Heart right ventricle (tissue), 16 donors: ENCODE measurements around the gene TEN1. TPM values are rescaled to one million over a fixed set of nuclear protein-coding genes. Genes with fewer than 3 reads are reported as not detected.

Source experiments
- ATAC-seq, 8 donors: fragments of 200-7000 bp; cut with Tn5 transposase; one replicate each; pipeline ENCODE4 v1.9.1; 2020; ENCODE audit warnings: mild to moderate bottlenecking in 8 of 8, moderate library complexity in 8 of 8, moderate number of reproducible peaks in 1 of 8
- DNase-seq, 2 donors: peaks; one replicate each; pipeline ENCODE4 v3.0.0-alpha.2; 2020
- H3K27ac ChIP-seq, 10 donors: fragments of 200-600 bp; sonication (generic) in 2 of 10; one replicate each; pipeline versions ENCODE4 v1.5.0 to v1.8.0; 2020 to 2022; ENCODE audit warnings: mild to moderate bottlenecking in 3 of 10
- H3K27me3 ChIP-seq, 7 donors: fragments of 200-600 bp; one replicate each; pipeline ENCODE4 v1.8.0; 2021 to 2022; ENCODE audit warnings: mild to moderate bottlenecking in 2 of 7
- H3K36me3 ChIP-seq, 9 donors: fragments of 200-600 bp; sonication (generic) in 1 of 9; one replicate each; pipeline versions ENCODE4 v1.5.0 to v1.8.0; 2020 to 2022; ENCODE audit warnings: mild to moderate bottlenecking in 2 of 9
- H3K4me1 ChIP-seq, 9 donors: fragments of 200-600 bp; sonication (generic) in 1 of 9; one replicate each; pipeline versions ENCODE4 v1.5.0 to v1.8.0; 2020 to 2022; ENCODE audit warnings: mild to moderate bottlenecking in 4 of 9
- H3K4me3 ChIP-seq, 10 donors: fragments of 200-600 bp; sonication (generic) in 2 of 10; one replicate each; pipeline versions ENCODE4 v1.5.0 to v1.8.0; 2020 to 2022; ENCODE audit warnings: mild to moderate bottlenecking in 7 of 10, moderate library complexity in 2 of 10
- H3K9me3 ChIP-seq, 11 donors: fragments of 200-600 bp in 10 of 11; sonication (generic) in 2 of 11; one replicate each; pipeline versions ENCODE4 v1.5.0 to v1.8.0; 2013 to 2022; ENCODE audit warnings: mild to moderate bottlenecking in 2 of 11, control low read depth in 1 of 11, moderate library complexity in 1 of 11
- WGBS, 2 donors: extraction: QIAGEN DNeasy Blood & Tissue Kit; methylation state at CpG; one replicate each; pipeline ENCODE4 v1.1.7; 2013; ENCODE audit warnings: inconsistent platforms in 1 of 2; 5-methylcytosine and 5-hydroxymethylcytosine counted together
- intact Hi-C, 10 donors: fragments of 100-400 bp; cut with DNase I; formaldehyde crosslinking; loops; one replicate each; pipeline versions ENCODE4 v1.11.1 to v1.14.2; 2022
- polyA plus RNA-seq, 2 donors: library from polyadenylated mRNA; stranded (reverse); fragments of 200-250 nt; gene quantifications; one replicate each; pipeline ENCODE4 v1.2.3, GENCODE V29; 2013
- total RNA-seq, 10 donors: library from RNA; stranded (reverse); fragmentation: NEBNext Ultra II Directional in 3 of 10; extraction: Animal tissue kit (Norgen Biotek cat#: 25700) in 3 of 10; gene quantifications; one replicate each; pipeline versions ENCODE4 v1.2.1 to v1.2.4, GENCODE V29; 2021 to 2023
- TF ChIP-seq, protein P1 (sequence below), 9 donors: fragments of 200-600 bp; sonication (generic) in 2 of 9; IDR thresholded peaks; one replicate each; pipeline versions ENCODE4 v1.5.0 to v1.8.0; 2021 to 2022; ENCODE audit warnings: antibody characterized with exemption in 9 of 9, mild to moderate bottlenecking in 5 of 9, moderate library complexity in 1 of 9
- donor health status: Arrhythmogenic right ventricular cardiomyopathy.
- donor health status: ischemic (EF 13 %, LVEDD 7.1; RV severe dilation, severe dysfunction).
- donor health status: healthy with polysubstance abuse.
- donor health status: DM: no; HTN: yes; CAD: no.
- donor health status: DM: no; HTN: no; CAD: no.
- donor health status: ischemic (EF 25% LVEDD 6.9; RV normal size, moderate dysfunction).
- donor health status: ischemic (EF 25% LVEDD 5.7; RV mildly dilated, moderate dysfunction).
- donor health status: healthy.
- donor health status: DM: yes; HTN: yes; CAD: no.
- donor health status: Ischemic cardiomyopathy.
- donor health status: ischemic (EF 35%, LVEDD 5.7; RV mildly dilated, moderate dysfunction).
- donor health status: nonischemic (EF 11% LVEDD 7.7; RV severe dilation, severe dysfunction).
- donor health status: DM: yes; HTN: yes; CAD: no.
- donor health status: PGD.
- donor health status: ischemic (EF 29% LVEDD 5.4; RV normal size, mild dysfunction).
- donor health status: nonischemic (EF 23%, LVEDD 6.1; RV moderate dilation, normal function).

TEN1 gene
- total and polyA plus RNA-seq, 12 donors = 4.4 to 20.1 (median 9.7) TPM

DNA sequence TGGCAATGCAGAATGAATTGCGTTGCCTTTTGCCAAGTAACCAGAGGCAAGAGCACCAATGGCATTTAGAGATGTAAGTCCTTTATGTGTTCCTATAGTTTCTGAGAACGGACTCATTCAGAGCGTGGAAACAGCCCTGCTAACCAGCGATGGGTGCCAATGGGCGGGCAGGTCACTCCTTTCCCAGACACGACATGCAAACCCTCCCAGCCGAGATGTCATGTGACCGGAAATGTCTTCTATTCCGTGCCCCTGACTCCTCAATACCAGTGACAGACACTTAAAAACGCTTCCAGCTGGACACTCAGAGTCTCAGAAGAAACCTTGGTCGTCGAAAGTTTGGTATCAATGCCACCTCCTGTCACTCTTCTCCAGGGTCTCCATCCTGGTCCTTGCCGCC lies 41.4 kb upstream of the TEN1 start:
- no peak overlapping the region for H3K4me3 ChIP-seq
- H3K4me1 ChIP-seq = peaks cover 0 to 16% (median 10%) of the 10 kb centered on the region in 9 donors
- DNase-seq (no peak), ATAC-seq (no peak)
- H3K36me3 ChIP-seq = peaks cover 0 to 3% (median 0%) of the 10 kb centered on the region in 9 donors
- TF ChIP-seq, protein P1, sequence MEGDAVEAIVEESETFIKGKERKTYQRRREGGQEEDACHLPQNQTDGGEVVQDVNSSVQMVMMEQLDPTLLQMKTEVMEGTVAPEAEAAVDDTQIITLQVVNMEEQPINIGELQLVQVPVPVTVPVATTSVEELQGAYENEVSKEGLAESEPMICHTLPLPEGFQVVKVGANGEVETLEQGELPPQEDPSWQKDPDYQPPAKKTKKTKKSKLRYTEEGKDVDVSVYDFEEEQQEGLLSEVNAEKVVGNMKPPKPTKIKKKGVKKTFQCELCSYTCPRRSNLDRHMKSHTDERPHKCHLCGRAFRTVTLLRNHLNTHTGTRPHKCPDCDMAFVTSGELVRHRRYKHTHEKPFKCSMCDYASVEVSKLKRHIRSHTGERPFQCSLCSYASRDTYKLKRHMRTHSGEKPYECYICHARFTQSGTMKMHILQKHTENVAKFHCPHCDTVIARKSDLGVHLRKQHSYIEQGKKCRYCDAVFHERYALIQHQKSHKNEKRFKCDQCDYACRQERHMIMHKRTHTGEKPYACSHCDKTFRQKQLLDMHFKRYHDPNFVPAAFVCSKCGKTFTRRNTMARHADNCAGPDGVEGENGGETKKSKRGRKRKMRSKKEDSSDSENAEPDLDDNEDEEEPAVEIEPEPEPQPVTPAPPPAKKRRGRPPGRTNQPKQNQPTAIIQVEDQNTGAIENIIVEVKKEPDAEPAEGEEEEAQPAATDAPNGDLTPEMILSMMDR (IDR thresholded peaks at IDR 0.05) = no peak
- no peaks in the 10 kb centered on the region for H3K27me3 ChIP-seq
- H3K27ac ChIP-seq = no peak overlapping the region
- intact Hi-C loops = loop anchor here in 1 of 10 donors (5.0 kb wide), 1 partner anchor 45 kb away; no protein-coding TSS in a partner anchor
- H3K9me3 ChIP-seq = no peaks in the 10 kb centered on the region
- 81 to 82% methylated on average over 13 of the region's 13 CpGs for WGBS, 2 donors

DNA sequence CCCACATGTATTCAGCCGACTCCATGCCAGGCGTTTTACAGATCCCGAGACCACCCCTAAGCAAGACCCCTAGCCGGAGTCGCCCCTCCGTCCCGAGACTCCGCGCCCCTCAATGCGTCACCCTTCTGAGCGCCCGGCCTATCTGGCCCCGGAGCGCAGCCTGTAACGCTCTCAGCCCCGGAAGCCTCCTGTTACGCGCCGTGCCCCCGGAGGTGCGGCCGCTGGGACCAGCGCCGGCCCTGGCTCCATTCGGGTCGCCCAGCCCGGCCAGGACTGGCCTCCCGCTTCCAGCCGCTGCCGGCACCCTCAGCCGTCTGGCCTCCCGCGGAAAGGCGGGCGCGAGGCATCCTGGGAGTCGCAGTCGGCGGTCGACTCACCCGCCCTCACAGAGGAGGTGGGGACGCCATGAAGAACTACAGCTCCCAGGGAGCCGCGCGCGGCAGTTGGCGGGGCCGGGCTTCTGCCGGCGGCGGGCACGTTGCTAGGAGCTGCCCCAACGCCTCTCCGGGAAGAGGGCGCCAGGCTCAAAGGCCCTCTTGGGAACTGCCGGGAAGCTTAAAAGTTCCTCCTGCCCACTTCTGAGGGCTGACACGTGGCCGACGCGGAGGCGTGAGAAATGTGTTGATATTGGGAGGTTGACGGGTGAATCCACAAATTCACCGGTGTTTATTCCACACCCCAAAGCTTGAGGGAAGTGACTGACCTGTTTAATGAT lies 38.2 kb upstream of the TEN1 start, which contains the start of gene FBF1:
Gene FBF1, minus strand, starts transcription at position 316 of the 715 bp plus-strand sequence. CDS start 2,893 bp downstream, outside the sequence.
- WGBS, 2 donors = 0% methylated on average over 61 to 63 of the region's 63 CpGs
- DNase-seq = peak; percentile 93 to 94
- Histone ChIP-seq H3K27ac (peak within 1 kb of the TSS in 9 of 10 donors; percentile 33 to 86 (median 79)), H3K9me3 (no peaks in the 10 kb centered on the region), H3K4me1 (peaks cover 0 to 16% (median 10%) of the 10 kb centered on the region in 9 donors), H3K4me3 (peak within 1 kb of the TSS; percentile 40 to 94 (median 74)), H3K27me3 (no peaks in the 10 kb centered on the region), H3K36me3 (peaks cover 0 to 36% (median 0%) of the 10 kb centered on the region in 9 donors)
- TF ChIP-seq, protein P1 (IDR thresholded peaks at IDR 0.05) = no peak
- ATAC-seq = peak; percentile 99
- intact Hi-C loops = loop anchor here in 1 of 10 donors (5.0 kb wide), 1 partner anchor 36 kb away; the partner anchor contains the start of genes ACOX1 and TEN1

DNA sequence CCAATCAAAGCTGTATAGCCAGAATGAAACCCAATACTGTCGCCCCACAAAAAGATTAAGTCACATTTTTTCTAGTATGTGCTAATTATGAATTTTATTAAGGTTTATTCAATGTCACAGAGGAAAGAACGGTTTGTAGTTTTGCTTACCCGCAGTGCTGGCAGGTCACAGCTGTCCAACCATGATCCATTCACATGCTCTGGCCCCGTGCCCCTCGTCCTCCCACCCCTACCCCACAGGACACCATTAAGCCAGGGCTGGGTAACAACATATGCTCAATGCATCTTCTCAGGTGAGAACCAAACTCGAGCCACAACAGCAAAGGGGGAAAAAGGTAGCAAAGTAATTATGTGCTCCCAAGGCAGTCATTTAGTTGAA lies 37.6 kb upstream of the TEN1 start:
- intact Hi-C loops = loop anchor here in 1 of 10 donors (5.0 kb wide), 1 partner anchor 36 kb away; the partner anchor contains the start of genes ACOX1 and TEN1
- WGBS, 2 donors = 39 to 40% methylated on average over 6 of the region's 6 CpGs

DNA sequence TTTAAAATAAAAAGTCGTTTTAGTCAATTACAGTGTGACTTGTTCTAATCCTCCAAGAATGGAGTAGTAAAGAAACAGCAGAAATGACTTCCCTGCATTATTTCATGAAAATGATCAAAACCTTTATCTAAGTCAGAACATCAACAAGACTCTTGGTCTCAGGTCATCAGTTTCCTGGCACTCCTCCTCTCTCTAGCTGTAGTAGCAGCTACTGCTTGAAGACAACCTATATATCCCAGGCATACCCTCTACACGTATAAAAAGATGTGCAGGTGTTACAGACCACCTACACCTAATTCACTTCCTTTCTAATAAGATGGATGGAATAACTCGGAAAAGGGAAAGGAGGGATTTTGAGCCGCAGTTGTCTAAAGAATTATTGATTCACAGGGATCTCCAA lies 36.6 kb upstream of the TEN1 start:
- peaks cover 0 to 52% (median 13%) of the 10 kb centered on the region in 9 donors for H3K36me3 ChIP-seq
- ATAC-seq (no peak), DNase-seq (no peak)
- no peak overlapping the region for H3K4me3 ChIP-seq
- H3K27me3 ChIP-seq = no peaks in the 10 kb centered on the region
- H3K4me1 ChIP-seq = peaks cover 0 to 16% (median 10%) of the 10 kb centered on the region in 9 donors
- no peak overlapping the region for H3K27ac ChIP-seq
- TF ChIP-seq, protein P1 (IDR thresholded peaks at IDR 0.05) = no peak
- H3K9me3 ChIP-seq = no peaks in the 10 kb centered on the region
- intact Hi-C loops = loop anchor here in 1 of 10 donors (5.0 kb wide), 1 partner anchor 35 kb away; the partner anchor contains the start of genes ACOX1 and TEN1
- WGBS, 2 donors = 78 to 92% methylated on average over 4 of the region's 4 CpGs

More for the DNA sequence above, 37.6 kb upstream of the TEN1 start:
- peaks cover 0 to 16% (median 10%) of the 10 kb centered on the region in 9 donors for H3K4me1 ChIP-seq
- peak overlapping the region in 9 of 10 donors; percentile 54 to 94 (median 75) for H3K4me3 ChIP-seq
- H3K36me3 ChIP-seq = peaks cover 0 to 41% (median 4%) of the 10 kb centered on the region in 9 donors
- TF ChIP-seq, protein P1 (IDR thresholded peaks at IDR 0.05) = no peak
- no peak for ATAC-seq
- no peaks in the 10 kb centered on the region for H3K27me3 ChIP-seq
- H3K27ac ChIP-seq = peak overlapping the region in 5 of 10 donors; percentile 34 to 86 (median 79)
- no peak for DNase-seq
- H3K9me3 ChIP-seq = no peaks in the 10 kb centered on the region
